ENCODE results near the gene ANKDD1A.

ANKDD1A gene

DNA sequence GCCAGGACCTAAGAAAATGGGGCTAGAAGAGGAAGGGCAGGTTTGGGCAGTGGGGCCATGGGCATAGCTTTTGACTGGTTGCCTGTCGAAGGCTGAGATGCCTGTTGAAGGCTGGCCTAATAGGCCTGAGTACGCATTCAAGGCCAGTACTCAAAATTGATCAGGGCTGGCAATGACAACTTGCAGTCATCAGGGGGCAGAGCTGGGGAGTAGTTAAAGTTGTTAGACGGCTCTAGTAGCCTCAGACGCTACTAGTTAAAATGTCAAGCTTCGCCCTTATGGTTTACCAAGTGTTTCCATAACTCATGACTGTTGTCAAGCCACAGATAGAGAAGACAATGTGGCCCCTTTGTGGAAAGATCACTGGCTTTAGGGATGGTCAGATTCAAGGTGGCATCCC is 49.3 kb downstream of the ANKDD1A start:
- no peak for ATAC-seq (replicated peaks; ENCODE audit: extremely low read depth, poor library complexity, severe bottlenecking)
- Mint-ChIP-seq H3K4me1 (no peaks in the 10 kb centered on the region), H3K27ac (ENCODE audit: low read depth) (no peak overlapping the region), H3K27me3 (no peaks in the 10 kb centered on the region), H3K4me3 (no peak overlapping the region), H3K36me3 (ENCODE audit: insufficient read depth) (peaks cover 60% of the 10 kb centered on the region), H3K9me3 (no peaks in the 10 kb centered on the region)
- DNase-seq (ENCODE audit: low spot score in 2 of 2), result no peak

GRCh38 chr15:64969401-64969800 is 57.7 kb downstream of the ANKDD1A start:
- no peak overlapping the region for H3K27ac Mint-ChIP-seq (ENCODE audit: low read depth)
- H3K36me3 Mint-ChIP-seq (ENCODE audit: insufficient read depth), result peaks cover 55% of the 10 kb centered on the region
- H3K4me3 Mint-ChIP-seq, result no peak overlapping the region
- ATAC-seq (replicated peaks; ENCODE audit: extremely low read depth, poor library complexity, severe bottlenecking) (no peak), DNase-seq (ENCODE audit: low spot score in 2 of 2) (no peak)
- H3K9me3 Mint-ChIP-seq, result no peaks in the 10 kb centered on the region
- no peaks in the 10 kb centered on the region for H3K4me1 Mint-ChIP-seq
- H3K27me3 Mint-ChIP-seq, result no peaks in the 10 kb centered on the region

DNA sequence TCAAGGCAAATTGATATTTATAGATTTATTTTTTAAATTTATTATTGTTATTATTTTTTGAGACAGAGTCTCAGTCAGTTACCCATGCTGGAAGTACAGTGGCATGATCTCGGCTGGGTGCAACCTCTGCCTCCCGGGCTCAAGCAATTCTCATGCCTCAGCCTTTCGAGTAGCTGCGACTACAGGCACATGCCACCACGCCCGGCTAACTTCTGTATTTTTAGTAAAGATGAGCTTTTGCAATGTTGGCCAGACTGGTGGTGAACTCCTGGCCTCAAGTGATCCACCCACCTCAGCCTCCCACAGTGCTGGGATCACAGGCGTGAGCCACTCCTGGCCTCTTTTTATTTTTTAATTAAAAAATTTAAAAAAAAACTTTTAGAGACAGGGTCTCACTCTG is 59.0 kb downstream of the ANKDD1A start:
- H3K4me1 Mint-ChIP-seq, result no peaks in the 10 kb centered on the region
- ATAC-seq (replicated peaks; ENCODE audit: extremely low read depth, poor library complexity, severe bottlenecking), result no peak
- no peak for DNase-seq (ENCODE audit: low spot score in 2 of 2)
- H3K27me3 Mint-ChIP-seq, result no peaks in the 10 kb centered on the region
- no peak overlapping the region for H3K27ac Mint-ChIP-seq (ENCODE audit: low read depth)
- H3K36me3 Mint-ChIP-seq (ENCODE audit: insufficient read depth), result peaks cover 53% of the 10 kb centered on the region
- H3K9me3 Mint-ChIP-seq, result no peaks in the 10 kb centered on the region
- no peak overlapping the region for H3K4me3 Mint-ChIP-seq

DNA sequence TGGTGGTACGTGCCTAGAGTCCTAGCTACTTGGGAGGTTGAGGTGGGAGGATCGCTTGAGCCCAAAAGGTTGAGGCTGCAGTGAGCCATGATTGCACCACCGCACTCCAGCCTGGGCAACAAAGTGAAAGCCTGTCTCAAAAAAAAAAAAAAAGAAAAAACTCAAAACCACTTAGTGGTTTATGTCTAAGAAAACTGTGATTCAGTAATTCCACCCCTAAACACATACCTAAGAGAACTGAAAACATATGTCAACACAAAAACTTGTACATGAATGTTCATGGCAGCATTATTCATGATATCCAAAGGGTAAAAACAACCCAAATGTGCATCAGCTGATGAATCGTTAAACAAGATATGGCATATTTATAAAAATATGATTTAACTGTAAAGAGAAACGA is 63.7 kb downstream of the ANKDD1A start:
- Mint-ChIP-seq H3K36me3 (ENCODE audit: insufficient read depth) (peaks cover 49% of the 10 kb centered on the region), H3K4me1 (no peaks in the 10 kb centered on the region), H3K27me3 (no peaks in the 10 kb centered on the region), H3K4me3 (no peak overlapping the region), H3K9me3 (no peaks in the 10 kb centered on the region), H3K27ac (ENCODE audit: low read depth) (no peak overlapping the region)
- DNase-seq (ENCODE audit: low spot score in 2 of 2) (no peak), ATAC-seq (replicated peaks; ENCODE audit: extremely low read depth, poor library complexity, severe bottlenecking) (no peak)

DNA sequence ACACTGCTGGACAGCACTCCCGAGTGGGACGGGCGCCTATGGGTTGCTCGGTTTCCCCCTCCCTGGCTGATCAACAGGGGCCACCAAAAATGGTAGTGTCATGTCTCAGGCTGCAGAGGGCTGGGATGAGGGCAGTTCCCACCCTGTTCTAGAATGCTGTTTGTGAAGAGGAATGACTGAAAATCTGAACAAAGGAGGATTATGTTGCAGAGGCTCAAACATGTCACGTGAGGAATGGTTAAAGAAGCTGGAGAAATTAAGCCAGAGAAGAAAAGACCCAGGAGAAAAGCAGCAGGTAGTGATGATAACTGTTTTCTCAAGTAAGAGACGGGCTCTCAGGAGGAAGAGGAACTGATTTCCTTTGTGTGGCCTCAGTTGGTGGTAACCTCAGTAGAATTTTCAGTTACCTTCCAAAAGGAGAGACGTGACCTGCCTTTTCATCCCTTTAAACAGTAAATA is 67.6 kb downstream of the ANKDD1A start:
- no peak overlapping the region for H3K27ac Mint-ChIP-seq (ENCODE audit: low read depth)
- peaks cover 50% of the 10 kb centered on the region for H3K36me3 Mint-ChIP-seq (ENCODE audit: insufficient read depth)
- H3K27me3 Mint-ChIP-seq, result no peaks in the 10 kb centered on the region
- ATAC-seq (replicated peaks; ENCODE audit: extremely low read depth, poor library complexity, severe bottlenecking), result no peak
- DNase-seq (ENCODE audit: low spot score in 2 of 2), result no peak
- H3K4me3 Mint-ChIP-seq, result no peak overlapping the region
- peaks cover 5% of the 10 kb centered on the region for H3K4me1 Mint-ChIP-seq
- H3K9me3 Mint-ChIP-seq, result no peaks in the 10 kb centered on the region

GRCh38 chr15:64981812-64982431 is 70.2 kb downstream of the ANKDD1A start:
- Mint-ChIP-seq H3K4me3 (no peak overlapping the region), H3K27me3 (no peaks in the 10 kb centered on the region), H3K36me3 (ENCODE audit: insufficient read depth) (peaks cover 40% of the 10 kb centered on the region), H3K27ac (ENCODE audit: low read depth) (no peak overlapping the region), H3K9me3 (no peaks in the 10 kb centered on the region), H3K4me1 (peaks cover 19% of the 10 kb centered on the region)
- ATAC-seq (replicated peaks; ENCODE audit: extremely low read depth, poor library complexity, severe bottlenecking) (no peak), DNase-seq (ENCODE audit: low spot score in 2 of 2) (no peak)

- Mint-ChIP-seq H3K4me3 (no peak overlapping the region), H3K27me3 (no peaks in the 10 kb centered on the region), H3K4me1 (peaks cover 23% of the 10 kb centered on the region), H3K27ac (ENCODE audit: low read depth) (no peak overlapping the region), H3K36me3 (ENCODE audit: insufficient read depth) (peaks cover 34% of the 10 kb centered on the region), H3K9me3 (no peaks in the 10 kb centered on the region)
- ATAC-seq (replicated peaks; ENCODE audit: extremely low read depth, poor library complexity, severe bottlenecking), result no peak
- DNase-seq (ENCODE audit: low spot score in 2 of 2), result no peak
These were observed 70.8 kb downstream of the ANKDD1A start for GRCh38 chr15:64982472-64982871.

DNA sequence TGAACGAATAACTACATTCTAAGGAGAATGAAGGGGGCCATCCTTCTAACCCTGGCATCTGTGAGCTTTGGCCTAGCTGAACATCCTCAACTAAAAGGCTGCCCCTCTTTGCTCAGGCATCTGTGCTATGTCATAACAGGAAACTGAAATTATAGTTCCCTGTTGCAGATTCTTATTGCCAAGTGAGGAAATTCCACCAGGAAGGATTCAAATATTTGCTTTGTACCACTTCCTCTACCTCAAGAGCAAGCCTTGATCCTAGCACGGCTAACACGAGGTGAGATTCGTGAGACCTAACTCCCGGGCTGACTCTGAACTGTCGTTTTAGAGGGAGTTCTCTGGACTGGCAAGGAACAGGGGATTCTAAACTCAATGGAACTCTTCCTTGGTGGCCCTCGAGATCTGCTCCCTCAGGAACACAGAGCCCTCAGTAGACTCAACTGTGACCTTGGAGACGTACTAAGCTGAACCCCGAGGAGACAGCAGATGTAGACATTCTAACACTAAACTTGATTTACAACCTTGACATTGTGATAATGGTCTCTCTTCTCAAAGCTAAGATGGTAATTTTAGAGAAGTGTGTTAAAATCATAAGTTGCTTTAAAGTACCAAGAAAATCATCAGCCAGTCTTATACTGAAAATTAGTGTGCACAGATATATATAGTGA is 73.8 kb downstream of the ANKDD1A start:
- ATAC-seq (replicated peaks; ENCODE audit: extremely low read depth, poor library complexity, severe bottlenecking) (no peak), DNase-seq (ENCODE audit: low spot score in 2 of 2) (no peak)
- Mint-ChIP-seq H3K27ac (ENCODE audit: low read depth) (no peak overlapping the region), H3K4me1 (peaks cover 46% of the 10 kb centered on the region), H3K4me3 (no peak overlapping the region), H3K9me3 (no peaks in the 10 kb centered on the region), H3K36me3 (ENCODE audit: insufficient read depth) (peaks cover 35% of the 10 kb centered on the region), H3K27me3 (no peaks in the 10 kb centered on the region)

- ATAC-seq (replicated peaks; ENCODE audit: extremely low read depth, poor library complexity, severe bottlenecking), result no peak
- Mint-ChIP-seq H3K4me1 (peaks cover 50% of the 10 kb centered on the region), H3K27me3 (no peaks in the 10 kb centered on the region), H3K36me3 (ENCODE audit: insufficient read depth) (peaks cover 27% of the 10 kb centered on the region), H3K9me3 (no peaks in the 10 kb centered on the region), H3K27ac (ENCODE audit: low read depth) (no peak overlapping the region), H3K4me3 (peak overlapping the region; percentile 27)
- no peak for DNase-seq (ENCODE audit: low spot score in 2 of 2)
These were observed 75.4 kb downstream of the ANKDD1A start for GRCh38 chr15:64987136-64987535.

DNA sequence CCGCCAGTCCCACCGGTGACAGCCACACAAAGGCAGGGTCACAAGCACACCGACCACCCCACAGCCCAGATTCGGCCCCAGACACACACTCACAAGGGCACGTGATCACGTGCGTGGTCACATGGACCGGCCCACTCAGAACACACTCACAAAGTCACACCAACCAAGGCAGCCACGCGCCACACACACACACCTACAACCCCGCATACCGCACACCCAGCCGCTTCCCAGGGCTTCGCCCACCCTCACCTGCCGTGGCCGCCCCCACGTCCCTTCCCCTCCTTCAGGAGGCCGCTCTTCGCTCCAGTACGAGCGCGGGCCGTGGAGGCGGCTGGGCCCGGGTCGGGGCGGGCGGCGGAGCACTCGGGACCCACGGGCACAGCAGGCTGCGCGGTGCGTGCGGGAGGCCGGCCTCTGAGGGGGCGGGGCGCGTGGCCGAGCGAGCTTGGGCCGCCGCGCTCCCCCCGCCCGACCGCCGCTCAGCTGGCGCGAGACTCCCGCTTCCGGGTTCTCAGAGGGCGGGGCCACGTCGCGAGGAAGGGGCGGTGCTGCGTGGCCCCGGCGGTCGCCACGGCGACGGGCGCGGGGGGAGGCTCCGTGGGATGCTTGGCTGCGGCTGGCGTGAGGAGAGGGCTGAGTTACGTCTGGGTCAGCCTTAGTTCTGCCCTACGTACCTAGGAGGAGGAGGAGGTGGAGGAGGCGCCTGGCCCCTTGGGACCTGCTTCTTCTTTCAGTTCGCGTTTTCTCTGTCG is 77.9 kb downstream of the ANKDD1A start, which contains the start of gene SPG21:
TSS of gene SPG21 (minus strand) at position 499 of the 752 bp plus-strand sequence. CDS start 6,345 bp downstream, outside the sequence.
- no peaks in the 10 kb centered on the region for H3K9me3 Mint-ChIP-seq
- H3K36me3 Mint-ChIP-seq (ENCODE audit: insufficient read depth), result peaks cover 16% of the 10 kb centered on the region
- peak within 1 kb of the TSS; percentile 97 for H3K27ac Mint-ChIP-seq (ENCODE audit: low read depth)
- no peaks in the 10 kb centered on the region for H3K27me3 Mint-ChIP-seq
- ATAC-seq (replicated peaks; ENCODE audit: extremely low read depth, poor library complexity, severe bottlenecking), result peak; percentile 84
- DNase-seq (ENCODE audit: low spot score in 2 of 2), result peak; percentile 87
- H3K4me3 Mint-ChIP-seq, result peak within 1 kb of the TSS; percentile 95
- H3K4me1 Mint-ChIP-seq, result peaks cover 44% of the 10 kb centered on the region

GRCh38 chr15:64990168-64990470 is 78.4 kb downstream of the ANKDD1A start:
- Mint-ChIP-seq H3K27ac (ENCODE audit: low read depth) (peak overlapping the region; percentile 97), H3K4me3 (peak overlapping the region; percentile 95), H3K9me3 (no peaks in the 10 kb centered on the region), H3K27me3 (no peaks in the 10 kb centered on the region), H3K4me1 (peaks cover 41% of the 10 kb centered on the region), H3K36me3 (ENCODE audit: insufficient read depth) (peaks cover 16% of the 10 kb centered on the region)
- no peak for DNase-seq (ENCODE audit: low spot score in 2 of 2)
- no peak for ATAC-seq (replicated peaks; ENCODE audit: extremely low read depth, poor library complexity, severe bottlenecking)

DNA sequence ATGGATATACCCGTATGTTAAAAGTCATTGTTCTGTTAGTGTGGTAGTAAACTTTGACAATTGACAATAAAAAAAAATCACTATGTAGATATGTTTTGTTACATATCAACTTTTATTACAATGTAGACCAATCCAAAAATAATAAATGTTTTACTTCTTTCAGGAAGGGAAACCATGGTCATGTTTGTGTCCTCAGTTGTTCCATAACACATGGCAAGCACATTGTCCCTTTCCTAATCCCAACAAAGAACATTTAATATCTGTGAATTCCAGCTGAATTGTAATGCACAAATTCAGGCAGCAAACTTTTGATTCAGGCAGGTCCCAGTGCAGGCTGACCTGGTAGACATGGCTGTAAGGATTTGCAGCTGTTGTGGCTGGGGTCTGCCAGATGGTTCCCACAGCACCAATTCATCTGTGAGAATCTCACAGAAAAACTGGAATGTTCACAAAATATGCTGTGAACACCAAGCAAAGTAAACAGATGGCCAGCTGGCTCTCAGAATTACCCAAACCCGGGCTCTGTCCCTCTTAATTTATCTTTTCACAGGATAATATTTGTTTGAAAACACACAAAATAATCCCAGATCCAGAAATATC is 79.9 kb downstream of the ANKDD1A start:
- H3K27me3 Mint-ChIP-seq, result no peaks in the 10 kb centered on the region
- H3K4me3 Mint-ChIP-seq, result peak overlapping the region; percentile 4
- H3K4me1 Mint-ChIP-seq, result peaks cover 34% of the 10 kb centered on the region
- no peak overlapping the region for H3K27ac Mint-ChIP-seq (ENCODE audit: low read depth)
- ATAC-seq (replicated peaks; ENCODE audit: extremely low read depth, poor library complexity, severe bottlenecking) (no peak), DNase-seq (ENCODE audit: low spot score in 2 of 2) (no peak)
- no peaks in the 10 kb centered on the region for H3K9me3 Mint-ChIP-seq
- peaks cover 15% of the 10 kb centered on the region for H3K36me3 Mint-ChIP-seq (ENCODE audit: insufficient read depth)

Data from central memory CD8-positive, alpha-beta T cell (primary cell).